ENCODE data around the gene CLASP1.
"Not testable (repeated sequence)": the region's sequence is repeated elsewhere in the genome, so short reads cannot be mapped to it uniquely, and the experiment has no call there.

Gene CLASP1

DNA sequence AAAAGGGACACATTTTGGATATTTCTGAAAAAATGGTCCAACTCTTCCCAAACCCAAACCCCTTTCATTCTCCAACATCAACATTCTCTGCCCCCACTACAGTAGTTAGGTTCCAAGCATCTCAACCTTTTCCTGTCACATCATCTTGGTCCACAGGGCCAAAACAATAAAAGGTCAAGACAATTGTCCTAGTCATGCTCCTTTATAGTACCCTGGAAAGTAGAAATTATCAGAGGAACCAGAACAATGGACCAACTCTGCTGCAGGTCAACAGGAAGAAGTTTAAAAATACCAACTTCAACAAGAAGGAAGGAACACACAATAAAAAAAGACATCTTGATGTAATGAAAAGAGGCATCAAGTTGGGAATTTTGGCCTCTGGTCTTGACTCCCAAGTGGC, 36.1 kb downstream of the CLASP1 start:
- no peak for DNase-seq

DNA sequence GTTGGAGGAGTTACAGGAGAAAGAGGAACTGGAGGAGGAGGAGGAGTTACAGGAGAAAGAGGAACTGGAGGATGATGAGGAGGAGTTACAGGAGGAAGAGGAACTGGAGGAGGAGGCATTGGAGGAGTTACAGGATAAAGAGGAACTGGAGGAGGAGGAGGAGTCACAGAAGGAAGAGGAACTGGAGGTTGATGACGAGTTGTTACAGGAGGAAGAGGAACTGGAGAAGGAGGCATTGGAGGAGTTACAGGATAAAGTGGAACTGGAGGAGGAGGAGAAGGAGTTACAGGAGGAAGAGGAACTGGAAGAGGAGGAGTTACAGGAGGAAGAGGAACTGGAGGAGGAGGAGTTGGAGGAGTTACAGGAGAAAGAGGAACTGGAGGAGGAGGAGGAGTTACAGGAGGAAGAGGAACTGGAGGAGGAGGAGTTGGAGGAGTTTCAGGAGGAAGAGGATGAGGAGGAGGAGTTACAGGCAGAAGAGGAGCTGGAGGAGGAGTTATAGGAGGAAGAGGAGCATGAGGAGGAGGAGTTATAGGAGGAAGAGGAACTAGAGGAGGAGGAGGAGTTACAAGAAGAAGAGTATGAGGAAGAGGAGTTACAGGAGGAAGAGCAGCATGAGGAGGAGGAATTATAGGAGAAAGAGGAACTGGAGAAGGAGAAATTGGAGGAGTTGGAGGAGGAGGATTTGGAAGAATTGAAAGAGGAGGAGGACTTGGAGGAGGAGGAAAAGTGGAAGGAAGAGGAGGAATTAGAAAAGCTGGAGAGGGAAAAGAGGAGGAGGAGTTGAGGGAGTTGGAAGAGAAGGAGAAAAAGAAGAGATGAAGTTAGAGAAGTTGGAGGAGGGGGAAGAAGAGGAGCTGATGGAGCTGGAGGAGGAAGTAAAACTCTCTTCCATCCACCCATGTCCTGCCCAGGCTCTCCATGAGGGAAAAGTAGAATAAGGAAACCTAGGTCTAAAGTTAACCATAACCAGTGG, 37.2 kb downstream of the CLASP1 start:
- DNase-seq, result no peak

DNA sequence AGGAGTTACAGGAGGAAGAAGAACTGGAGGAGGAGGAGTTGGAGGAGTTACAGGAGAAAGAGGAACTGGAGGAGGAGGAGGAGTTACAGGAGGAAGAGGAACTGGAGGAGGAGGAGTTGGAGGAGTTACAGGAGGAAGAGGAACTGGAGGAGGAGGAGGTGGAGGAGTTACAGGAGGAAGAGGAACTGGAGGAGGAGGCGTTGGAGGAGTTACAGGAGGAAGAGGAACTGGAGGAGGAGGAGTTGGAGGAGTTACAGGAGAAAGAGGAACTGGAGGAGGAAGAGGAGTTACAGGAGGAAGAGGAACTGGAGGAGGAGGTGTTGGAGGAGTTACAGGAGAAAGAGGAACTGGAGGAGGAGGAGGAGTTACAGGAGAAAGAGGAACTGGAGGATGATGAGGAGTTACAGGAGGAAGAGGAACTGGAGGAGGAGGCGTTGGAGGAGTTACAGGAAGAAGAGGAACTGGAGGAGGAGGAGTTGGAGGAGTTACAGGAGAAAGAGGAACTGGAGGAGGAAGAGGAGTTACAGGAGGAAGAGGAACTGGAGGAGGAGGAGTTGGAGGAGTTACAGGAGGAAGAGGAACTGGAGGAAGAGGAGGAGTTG, 38.1 kb downstream of the CLASP1 start:
- not testable (repeated sequence) for DNase-seq

DNA sequence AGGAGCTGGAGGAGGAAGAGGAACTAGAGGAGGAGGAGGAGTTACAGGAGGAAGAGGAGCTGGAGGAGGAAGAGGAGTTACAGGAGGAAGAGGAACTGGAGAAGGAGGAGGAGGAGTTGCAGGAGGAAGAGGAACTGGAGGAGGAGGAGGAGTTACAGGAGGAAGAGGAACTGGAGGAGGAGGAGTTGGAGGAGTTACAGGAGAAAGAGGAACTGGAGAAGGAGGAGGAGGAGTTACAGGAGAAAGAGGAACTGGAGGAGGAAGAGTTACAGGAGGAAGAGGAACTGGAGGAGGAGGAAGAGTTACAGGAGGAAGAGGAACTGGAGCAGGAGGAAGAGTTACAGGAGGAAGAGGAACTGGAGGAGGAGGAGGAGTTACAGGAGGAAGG, 38.8 kb downstream of the CLASP1 start:
- not testable (repeated sequence) for DNase-seq

DNA sequence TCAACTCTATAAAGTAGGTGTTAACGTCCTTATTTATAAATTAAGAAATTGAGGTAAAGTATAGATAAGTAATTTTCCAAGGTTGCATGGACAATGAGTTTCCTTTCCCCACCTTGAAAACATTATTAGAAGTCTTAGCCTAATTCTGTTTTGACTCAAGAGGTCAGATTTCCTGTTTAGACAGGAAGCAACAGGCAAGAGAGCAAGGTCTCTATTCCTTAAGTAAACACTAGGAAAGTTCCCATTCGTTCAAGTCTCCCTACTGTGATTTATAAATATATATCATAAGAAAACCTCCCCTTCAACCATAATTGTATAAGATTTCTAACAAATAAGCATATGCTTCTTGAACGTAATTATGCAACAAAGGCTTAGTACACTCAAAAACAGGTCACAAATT, 40.3 kb downstream of the CLASP1 start:
- no peak for DNase-seq

DNA sequence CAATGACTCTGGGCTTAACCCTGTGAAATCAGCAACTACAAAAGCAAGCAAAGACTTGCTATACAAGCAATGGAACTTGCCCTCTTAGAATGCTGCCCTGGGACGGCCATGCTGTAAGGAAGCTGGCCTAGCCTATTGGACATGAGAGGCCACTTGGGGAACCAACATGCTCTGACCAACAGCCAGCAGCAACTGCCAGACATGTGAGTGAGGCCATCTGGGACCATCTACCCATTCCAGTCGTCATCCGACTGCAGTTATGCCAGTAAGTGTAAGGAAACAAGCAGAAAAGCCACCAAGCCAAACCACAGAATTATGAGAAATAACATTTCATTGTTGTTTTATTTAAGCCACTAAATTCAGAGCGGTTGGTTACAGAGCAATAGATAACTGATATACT, 40.9 kb downstream of the CLASP1 start:
- DNase-seq, result no peak

DNA sequence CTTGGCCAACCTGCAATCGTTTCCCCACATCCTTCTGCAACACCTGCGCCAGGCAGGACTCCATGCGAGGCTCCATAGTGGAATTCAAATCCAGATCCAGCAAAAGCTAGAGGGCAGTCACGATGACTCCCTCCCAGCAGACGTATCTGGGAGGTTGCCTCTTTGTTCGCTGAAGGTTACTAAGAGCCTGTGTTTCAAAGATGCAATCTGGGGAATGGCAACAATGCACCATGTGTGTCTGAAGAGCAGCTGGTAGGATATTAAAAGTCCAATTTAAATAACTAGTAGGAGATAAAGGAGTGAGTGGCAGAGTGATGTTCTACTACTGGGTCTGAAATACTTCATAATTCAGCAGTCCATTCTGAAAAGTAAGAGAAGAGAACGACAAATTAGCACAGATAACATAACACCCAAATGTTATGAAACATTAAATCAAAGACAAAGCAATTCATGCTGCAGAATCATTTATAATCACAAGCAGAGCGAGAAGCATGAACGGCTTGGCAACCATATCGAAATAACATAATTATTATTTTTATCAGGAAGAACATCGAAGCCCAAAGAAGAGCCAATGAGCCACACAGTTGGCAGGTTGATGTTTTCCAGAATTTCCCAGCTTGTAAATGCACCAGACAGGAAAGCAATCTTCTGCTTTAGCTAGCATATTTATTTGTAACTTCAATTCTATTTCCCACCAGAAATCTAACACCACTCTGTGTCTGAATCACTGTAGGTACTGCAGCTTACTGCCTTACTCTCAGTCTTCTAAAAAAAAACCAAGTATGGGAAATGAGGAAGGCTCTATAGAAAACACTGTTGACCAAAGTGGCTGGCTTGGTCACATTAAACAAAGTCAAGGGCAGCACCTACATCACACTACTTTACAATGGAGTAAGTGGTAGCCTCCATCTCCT, 43.2 kb downstream of the CLASP1 start:
- DNase-seq, result no peak

DNA sequence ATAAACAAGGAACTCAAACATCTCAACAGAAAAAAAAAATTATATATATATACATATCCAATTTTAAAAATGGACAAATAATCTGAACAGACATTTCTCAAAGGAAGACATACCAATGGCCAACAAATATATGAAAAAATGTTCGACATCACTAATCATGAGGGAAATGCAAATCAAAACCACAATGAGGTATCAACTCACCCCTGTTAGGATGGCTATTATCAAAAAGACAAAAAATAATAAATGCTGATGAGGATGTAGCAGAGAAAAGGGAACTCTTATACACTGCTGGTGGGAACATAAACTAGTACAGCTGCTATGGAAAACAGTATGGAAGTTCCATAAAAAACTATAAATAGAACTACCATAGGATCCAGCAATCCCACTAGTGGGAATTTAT, 46.1 kb downstream of the CLASP1 start:
- DNase-seq, result no peak

DNA sequence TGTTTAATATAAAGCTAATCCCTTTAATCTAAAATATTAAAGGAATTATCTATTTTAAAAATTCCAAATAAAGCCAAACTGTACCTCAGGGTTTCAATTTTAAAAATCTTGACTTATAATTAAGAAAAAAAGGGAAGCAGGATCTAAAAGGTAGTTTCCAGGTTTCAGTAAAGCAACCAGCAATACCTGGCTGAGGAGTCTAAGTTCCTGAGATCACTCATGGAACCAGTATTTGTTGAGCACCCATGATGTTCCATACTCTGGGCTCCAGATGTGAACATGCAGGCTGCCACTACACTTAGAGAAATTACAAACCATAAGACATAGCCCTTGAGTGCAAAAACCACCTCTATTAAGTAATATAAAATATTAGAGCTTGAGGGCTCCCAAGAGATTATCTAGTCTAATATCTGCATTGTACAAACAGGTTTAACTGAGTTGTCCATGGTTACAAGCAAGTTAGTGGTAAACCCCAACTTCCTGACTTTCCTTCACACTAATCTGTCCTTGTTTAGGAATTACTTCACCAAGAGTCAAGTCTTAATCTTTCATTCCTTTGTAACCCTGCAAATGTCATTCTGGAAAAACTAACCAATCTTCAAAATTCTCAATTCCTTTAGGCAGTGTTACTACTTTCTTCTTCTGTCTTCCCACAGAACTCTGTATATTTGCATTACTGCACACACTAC, 49.2 kb downstream of the CLASP1 start:
- no peak for DNase-seq

DNA sequence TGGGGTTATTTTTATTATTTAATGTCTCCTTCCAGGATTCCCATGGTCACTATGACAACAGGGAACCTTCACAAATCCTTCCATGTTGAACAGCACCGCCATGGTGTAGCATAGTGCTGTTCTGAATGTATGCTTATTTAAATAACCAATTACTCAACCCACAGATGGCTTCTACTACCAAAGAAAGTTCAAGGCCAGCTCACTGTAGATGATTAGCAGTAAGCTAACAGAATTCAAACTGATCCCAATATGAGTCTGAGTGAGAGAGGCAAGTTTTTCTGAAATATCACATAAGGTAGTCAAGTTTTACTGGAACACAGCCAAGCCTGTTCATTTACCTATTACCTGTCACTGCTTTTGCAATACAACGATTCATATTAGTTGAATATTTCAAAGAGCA, 51.2 kb downstream of the CLASP1 start:
- no peak for DNase-seq

DNA sequence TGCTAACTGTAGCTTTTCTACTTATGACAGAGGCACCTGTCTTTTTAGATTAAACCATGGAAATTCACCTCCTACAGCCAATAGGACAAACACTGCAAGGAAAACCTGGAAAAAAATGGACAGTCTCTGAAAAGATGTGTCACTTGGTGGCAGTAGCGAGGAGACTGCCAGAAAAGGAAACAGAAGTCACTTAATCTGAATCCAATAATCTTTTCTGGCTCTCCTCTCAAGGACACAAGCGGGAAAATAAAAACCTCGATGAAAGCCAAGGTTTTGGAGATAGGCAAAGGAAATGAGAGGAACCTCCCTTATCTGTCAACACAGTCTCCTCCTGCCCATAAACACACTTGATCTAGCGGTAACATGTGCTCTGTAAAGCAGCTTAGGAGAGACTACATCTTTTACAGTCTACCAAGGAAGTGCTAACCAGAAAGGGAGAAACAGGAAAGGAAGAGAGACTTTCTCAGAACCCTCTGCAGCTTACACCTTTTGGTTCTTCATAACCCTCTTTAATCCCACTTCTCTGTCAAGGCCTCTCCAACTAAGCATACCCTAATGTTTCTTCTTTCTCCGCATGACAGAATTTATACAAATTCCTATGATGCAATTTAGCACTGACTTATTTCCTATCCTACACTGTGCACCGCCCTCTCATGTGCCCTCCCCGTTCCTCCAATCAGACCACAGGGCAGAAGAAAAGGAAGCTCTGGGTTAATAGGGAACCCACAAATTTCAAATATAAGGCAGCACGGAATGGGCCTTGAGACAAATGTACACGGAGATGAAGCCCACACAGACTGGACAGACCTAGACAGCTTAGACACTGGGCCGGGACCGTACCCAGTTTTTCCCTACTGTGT, 52.8 kb downstream of the CLASP1 start:
- DNase-seq, result no peak

DNA sequence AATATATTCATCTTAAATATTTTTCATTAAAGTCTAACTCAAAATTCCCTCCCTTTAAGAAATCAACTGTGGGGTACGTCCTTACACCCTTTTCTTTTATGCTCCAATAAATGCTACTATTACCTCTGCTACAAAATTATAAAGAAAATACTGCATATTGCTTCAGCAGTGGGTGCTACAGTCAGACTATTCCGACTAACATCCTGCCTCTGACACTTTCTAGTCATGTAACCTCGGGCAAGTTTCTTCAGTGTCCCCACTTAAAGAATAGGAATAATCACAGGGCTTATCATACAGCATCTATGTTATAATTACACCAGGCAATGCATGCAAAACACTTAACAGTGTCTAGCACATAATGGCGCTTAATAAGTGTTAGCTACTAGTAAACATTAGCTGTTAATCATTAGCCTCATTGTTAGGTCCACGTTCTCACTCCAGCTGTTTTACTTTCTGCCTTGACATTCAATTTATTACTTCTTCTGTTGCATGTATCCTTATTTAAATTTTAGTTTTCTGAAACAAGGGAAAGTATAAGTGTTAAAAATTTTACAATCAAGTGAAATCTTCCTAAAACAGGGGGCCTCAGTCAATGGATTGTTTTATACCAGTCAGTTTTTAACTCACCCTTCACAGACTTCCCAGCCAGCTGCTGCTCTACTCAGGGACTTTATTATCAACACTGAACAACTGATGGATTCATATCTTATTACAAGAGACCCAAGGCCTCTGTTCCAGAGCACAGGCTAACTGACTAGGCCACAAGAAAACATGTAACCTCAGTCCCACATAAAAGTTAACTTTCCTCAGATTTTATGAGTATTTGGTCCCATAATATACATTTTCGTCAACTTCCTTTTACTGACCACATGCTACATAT, 54.0 kb downstream of the CLASP1 start:
- no peak for DNase-seq

DNA sequence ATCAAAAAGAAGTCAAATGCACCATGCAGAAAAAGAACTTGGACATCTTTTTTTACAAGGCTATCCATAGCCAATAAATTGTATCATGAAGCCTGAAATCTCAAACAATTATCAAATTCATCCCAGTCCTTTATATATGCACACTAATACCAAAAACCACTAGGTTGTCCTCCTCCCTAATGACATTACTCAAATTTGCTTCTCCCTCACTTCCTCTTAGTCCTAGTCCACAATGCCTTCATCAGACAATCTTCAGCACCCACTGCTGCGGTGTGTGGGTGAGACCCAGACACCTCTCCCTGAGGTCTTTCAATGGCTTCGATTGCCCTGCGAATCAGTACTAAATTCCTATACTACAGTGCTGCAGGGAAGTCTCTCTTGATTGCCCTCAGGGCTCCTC, 58.1 kb downstream of the CLASP1 start:
- no peak for DNase-seq

DNA sequence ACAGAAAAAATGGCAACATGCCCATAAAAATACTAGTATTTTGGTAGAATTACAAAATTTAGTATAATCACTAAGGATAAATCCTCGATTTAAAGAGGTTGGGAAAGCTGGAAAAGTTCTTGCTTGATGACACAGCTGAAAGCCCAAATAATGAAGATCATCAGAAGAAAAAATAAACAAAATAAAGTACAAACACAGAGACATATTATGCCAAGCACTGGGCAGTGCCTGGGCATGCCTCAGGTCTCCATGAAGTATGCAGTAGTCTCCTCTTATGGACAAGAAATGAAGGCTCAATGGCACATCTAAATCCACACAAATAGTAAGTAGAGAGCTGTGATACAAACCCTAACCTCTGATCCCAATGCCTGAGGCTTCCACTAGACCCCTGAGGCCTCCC, 60.9 kb downstream of the CLASP1 start:
- no peak for DNase-seq

DNA sequence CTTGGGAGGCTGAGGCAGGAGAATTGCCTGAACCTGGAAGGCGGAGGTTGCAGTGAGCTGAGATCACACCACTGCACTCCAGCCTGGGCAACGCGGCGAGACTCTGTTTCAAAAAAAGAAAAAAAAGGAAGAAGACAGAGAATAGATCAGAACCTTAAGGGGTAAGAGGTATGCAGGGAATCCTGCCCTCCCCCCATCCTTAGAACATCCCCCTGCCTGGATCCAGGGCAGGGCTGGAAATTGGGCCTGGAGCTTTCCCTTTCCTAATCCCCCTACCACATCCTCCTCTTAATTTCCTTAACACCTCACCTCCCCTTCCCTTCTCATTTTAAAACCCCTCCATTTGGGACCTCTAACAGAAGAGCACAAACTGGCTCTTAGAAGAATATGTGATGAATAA, 62.1 kb downstream of the CLASP1 start:
- DNase-seq, result no peak

DNA sequence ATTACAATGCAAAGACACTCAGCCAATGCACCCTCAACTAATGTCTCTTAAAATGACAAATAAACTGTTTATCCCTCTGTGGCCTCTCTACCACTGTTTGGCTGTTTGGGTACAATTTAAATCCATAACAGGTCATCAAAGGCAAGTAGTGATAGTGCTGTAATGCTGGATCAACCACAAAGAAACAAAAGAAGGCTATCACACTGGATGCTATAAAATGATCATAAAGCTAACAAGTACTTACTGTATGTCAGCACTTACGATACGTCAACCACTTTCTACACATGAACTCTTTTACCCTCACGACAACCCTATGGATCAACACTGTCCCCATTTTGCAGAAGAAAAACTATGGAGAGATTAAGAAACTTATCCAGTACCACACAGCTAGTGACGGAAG, 64.5 kb downstream of the CLASP1 start:
- DNase-seq, result no peak

DNA sequence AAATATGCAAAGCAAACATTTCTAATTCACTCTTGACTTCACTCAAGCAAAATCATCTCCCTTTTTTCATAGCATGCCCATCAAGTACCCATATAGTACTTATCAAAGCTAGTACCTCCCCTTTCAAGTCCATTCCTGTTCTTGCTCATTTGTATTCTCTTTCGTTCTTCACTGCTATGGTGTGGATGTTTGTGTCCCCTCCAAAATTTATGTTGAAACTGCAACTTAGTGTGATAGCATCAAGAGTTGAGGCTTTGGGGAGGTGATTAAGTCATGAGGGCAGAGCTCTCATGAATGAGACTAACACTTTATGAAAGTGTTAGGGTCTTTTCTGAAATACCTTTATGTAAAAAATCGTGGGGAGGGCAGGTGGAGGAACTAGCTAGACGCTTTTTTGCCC, 65.7 kb downstream of the CLASP1 start:
- no peak for DNase-seq

DNA sequence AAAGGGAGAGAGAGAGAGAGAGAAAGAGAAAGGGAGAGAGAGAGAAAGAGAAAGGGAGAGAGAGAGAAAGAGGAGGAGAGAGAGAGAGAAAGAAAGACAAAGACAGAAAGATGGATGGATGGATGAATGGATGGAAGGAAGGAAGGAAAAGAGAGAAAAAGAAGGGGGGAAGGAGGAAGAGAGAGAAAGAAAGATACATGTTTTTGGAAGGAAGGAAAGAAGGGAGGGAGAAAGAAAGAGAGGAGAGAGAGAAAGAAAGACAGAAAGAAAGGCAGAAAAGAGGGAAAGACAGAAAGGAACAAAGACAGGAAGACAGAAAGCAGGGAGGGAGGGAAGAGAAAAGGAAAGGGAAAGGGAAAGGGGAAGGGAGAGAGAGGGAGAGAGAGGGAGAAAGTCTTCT, 67.0 kb downstream of the CLASP1 start:
- no peak for DNase-seq

DNA sequence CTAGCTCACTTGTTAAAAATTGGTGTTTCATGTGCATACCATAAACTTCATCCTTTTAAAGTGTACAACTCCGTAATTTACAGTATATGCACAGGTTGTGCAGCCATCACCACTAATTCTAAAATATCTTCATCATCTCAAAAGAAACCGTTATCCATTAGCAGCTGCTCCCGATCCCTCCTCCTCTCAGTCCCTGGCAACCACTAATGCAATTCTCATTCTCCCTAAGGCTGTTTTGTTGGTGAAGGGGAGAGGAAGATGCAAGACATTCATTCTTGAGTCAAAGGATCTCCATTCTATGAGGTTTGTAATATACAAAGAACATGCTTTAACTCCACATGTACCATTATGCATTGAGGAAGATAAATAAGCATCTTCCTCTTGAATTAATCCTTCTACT, 70.0 kb downstream of the CLASP1 start:
- DNase-seq, result no peak

DNA sequence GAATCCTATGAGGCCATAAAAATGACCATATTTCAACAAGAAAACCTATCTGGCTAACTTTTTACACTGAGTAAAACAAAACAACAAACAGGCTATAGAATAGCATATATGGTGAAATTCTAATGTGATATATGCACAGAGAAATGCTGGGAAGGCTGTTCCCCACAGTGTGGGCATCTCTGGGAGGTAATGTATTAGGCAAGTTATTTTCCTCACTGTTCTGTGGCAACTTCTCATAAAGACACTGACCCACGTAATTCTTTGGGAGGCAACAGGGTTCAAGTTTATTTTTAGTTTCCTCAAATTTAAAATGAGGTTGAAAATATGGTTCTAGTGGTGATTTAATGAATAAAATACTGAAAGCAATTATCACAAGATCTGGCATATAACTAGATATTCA, 71.9 kb downstream of the CLASP1 start:
- DNase-seq, result no peak

DNA sequence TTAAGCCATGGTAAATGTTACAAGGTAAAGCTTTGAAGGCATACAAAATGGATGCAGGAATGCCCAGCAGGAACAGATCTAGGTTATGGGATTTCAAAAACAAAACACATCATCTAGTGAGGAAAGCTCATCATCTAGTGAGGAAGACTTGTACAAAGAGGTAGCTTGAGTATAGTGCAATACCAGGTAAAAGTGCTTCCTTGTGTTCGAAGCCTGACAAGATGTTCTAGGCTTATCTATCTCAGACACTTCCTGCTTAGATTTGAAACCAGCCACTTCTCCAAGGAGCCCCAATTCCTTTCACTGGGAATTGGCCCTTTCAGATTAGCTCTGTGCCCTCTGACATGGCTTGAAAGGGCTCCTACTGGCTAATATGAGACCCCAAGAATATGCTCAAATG, 73.0 kb downstream of the CLASP1 start:
- DNase-seq, result no peak

All from stimulated activated CD4-positive, alpha-beta T cell treated with anti-CD3 and anti-CD28 coated beads, Interleukin-2, amount 100 ng/mL, for 48 hours (primary cell).